ENCODE results near the gene ADCY2. TPM values are rescaled to one million over a fixed set of nuclear protein-coding genes. Genes with fewer than 3 reads are reported as not detected.

ADCY2 gene
- total and polyA plus RNA-seq, 2 of the 13 experiments (the other 11 are each of a cell fraction or from before 2014, with no cell fraction given) = not detected

DNA sequence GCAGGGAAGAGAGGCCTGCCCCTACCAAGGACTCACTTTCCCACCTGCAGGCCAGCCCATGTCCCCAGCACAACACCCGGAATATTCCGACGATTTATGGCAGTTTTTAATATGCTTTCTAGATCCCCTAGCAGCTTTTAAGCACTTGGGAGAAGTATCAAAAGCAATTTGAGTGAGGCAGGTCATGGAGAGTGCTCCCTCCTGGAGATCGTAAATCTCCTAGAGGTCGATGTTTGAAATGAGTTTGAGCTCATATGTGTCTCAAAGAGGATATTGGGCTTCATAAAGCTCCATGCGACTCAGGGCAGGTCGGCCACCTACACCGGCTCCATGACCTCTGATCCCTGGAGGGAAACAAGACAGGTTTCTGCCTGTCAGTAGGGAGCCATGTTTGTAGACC lies 427.7 kb downstream of the ADCY2 start (continued):
- TF ChIP-seq SSRP1 (CRISPR knock-in tag; IDR thresholded peaks at IDR 0.05) (no peak), ZNF234 (CRISPR knock-in tag; conservative IDR thresholded peaks at IDR 0.05) (no peak)
- TF ChIP-seq, protein P1, sequence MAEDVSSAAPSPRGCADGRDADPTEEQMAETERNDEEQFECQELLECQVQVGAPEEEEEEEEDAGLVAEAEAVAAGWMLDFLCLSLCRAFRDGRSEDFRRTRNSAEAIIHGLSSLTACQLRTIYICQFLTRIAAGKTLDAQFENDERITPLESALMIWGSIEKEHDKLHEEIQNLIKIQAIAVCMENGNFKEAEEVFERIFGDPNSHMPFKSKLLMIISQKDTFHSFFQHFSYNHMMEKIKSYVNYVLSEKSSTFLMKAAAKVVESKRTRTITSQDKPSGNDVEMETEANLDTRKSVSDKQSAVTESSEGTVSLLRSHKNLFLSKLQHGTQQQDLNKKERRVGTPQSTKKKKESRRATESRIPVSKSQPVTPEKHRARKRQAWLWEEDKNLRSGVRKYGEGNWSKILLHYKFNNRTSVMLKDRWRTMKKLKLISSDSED (CRISPR knock-in tag; IDR thresholded peaks at IDR 0.05) = no peak
- TF ChIP-seq, protein P2, sequence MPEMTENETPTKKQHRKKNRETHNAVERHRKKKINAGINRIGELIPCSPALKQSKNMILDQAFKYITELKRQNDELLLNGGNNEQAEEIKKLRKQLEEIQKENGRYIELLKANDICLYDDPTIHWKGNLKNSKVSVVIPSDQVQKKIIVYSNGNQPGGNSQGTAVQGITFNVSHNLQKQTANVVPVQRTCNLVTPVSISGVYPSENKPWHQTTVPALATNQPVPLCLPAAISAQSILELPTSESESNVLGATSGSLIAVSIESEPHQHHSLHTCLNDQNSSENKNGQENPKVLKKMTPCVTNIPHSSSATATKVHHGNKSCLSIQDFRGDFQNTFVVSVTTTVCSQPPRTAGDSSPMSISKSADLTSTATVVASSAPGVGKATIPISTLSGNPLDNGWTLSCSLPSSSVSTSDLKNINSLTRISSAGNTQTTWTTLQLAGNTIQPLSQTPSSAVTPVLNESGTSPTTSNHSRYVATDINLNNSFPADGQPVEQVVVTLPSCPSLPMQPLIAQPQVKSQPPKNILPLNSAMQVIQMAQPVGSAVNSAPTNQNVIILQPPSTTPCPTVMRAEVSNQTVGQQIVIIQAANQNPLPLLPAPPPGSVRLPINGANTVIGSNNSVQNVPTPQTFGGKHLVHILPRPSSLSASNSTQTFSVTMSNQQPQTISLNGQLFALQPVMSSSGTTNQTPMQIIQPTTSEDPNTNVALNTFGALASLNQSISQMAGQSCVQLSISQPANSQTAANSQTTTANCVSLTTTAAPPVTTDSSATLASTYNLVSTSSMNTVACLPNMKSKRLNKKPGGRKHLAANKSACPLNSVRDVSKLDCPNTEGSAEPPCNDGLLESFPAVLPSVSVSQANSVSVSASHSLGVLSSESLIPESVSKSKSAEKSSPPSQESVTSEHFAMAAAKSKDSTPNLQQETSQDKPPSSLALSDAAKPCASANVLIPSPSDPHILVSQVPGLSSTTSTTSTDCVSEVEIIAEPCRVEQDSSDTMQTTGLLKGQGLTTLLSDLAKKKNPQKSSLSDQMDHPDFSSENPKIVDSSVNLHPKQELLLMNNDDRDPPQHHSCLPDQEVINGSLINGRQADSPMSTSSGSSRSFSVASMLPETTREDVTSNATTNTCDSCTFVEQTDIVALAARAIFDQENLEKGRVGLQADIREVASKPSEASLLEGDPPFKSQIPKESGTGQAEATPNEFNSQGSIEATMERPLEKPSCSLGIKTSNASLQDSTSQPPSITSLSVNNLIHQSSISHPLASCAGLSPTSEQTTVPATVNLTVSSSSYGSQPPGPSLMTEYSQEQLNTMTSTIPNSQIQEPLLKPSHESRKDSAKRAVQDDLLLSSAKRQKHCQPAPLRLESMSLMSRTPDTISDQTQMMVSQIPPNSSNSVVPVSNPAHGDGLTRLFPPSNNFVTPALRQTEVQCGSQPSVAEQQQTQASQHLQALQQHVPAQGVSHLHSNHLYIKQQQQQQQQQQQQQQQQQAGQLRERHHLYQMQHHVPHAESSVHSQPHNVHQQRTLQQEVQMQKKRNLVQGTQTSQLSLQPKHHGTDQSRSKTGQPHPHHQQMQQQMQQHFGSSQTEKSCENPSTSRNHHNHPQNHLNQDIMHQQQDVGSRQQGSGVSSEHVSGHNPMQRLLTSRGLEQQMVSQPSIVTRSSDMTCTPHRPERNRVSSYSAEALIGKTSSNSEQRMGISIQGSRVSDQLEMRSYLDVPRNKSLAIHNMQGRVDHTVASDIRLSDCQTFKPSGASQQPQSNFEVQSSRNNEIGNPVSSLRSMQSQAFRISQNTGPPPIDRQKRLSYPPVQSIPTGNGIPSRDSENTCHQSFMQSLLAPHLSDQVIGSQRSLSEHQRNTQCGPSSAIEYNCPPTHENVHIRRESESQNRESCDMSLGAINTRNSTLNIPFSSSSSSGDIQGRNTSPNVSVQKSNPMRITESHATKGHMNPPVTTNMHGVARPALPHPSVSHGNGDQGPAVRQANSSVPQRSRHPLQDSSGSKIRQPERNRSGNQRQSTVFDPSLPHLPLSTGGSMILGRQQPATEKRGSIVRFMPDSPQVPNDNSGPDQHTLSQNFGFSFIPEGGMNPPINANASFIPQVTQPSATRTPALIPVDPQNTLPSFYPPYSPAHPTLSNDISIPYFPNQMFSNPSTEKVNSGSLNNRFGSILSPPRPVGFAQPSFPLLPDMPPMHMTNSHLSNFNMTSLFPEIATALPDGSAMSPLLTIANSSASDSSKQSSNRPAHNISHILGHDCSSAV (CRISPR knock-in tag; IDR thresholded peaks at IDR 0.05; ENCODE audit: borderline replicate concordance) = no peak
